Activated T-cell treated with anti-CD3 and anti-CD28 coated beads for 48 hours (primary cell): ENCODE results near the gene EIF5.

Experiments
- DNase-seq: peaks from one replicate; pipeline ENCODE4 v3.0.0-alpha.2; 2020; ENCODE audit warnings: low read depth

Gene EIF5

DNA sequence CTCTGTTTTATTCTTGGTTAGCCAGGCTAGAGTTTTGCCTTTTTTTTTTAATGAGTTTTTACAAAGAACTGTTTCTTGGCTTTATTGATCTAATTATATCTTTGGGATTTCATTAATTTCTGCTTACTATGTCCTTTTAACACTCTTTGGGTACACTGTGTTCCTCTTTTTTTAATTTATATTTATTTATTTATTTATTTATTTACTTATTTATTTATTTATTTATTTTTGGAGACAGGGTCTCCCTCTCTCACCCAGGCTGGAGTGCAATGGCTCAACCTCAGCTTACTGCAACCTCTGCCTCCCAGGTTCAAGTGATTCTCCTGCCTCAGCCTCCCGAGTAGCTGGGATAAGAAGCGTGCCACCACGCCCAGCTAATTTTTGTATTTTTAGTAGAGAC, 36.0 kb downstream of the EIF5 start:
- no peak for DNase-seq

DNA sequence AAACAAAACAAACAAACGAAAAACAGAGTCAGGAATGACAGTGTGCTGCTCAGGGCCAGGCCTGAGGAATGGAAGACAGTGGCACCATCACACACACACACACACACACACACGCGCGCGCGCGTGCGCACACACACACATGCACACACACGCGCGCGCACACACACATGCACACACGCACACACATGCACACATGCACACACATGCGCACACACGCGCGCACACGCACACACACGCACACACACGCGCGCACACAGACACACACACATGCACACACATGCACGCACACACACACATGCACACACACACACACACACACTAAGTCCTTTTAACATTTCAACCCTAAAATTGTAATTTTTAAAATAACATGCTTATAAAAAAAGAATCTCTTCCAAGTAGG, 38.0 kb downstream of the EIF5 start:
- no peak for DNase-seq

DNA sequence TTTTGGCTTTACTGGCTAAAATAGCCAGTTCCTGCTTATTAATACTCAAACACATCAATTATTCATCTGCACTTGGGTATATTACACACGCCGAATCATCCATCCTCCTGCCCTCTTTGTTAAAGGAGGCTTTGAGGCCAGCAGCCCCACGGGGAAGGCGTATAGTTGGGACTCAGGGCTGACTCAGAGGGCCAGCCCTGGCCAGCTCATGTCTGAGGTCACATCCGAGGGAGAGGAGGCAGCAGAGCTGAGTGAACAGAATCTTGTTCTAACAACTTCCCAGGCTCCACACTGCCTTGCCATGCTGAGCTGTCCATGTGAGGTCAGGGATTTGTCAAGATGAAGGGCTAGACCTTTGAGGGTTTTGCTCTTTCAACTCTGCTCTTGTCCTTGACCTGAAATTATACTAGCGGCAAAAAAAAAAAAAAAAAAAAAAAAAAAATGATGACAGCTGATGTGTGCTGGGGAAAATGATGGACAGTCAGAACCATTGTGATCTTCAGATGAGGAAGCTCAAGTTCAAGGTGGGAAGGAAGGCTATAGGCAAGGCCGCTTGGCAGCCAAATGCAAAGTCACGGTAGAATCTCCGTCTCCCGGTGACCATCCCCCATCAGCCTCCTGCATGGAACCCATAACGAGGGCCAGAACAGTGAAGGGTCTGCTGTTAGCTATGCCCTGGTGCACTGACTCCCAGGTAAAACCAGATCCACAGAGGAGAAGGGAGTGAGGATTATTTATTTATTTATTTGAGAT, 38.7 kb downstream of the EIF5 start:
- peak; percentile 39 for DNase-seq

DNA sequence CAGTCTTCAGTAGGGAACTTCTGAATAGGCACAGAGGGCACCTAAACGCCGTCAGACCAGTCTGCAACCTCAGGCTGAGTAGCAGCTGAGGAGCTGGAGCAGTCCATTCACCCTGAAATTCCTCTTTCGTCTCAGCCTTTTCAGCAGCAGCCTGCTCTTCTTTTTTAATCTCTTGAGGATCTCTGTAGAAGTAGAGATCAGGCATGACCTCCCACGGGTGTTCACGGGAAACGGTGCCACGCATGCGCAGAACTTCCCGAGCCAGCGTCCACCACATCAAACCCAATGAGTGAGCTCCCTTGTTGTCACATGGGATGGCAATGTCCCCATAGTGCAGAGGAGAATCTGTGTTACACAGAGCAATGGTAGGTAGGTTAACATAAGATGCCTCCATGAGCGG, 40.1 kb downstream of the EIF5 start:
- DNase-seq: no peak

DNA sequence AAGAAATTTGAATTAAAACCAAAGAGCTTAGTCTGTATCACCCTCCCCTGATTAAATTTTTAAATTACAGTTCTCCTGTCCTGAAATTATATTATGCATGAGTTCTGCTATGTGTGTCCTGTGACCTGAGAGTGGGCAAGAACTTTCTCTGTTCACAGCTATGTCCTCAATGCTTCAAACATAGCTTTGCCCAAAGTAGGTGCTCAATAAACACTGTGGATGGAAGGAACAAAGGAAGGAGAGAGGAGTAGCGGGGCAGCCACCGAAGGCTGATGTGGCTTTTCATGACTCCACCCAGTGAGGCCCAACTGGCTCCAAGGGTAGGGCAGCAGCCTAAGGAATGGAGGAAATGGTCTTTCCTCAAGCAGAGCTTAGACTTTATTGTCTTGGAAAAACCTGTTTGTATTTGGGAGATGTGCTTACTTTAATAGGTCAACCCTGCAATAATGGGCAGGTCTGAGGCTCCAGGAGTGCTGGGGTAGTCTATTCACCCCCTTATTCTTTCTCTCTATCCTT, 43.5 kb downstream of the EIF5 start:
- DNase-seq: no peak

DNA sequence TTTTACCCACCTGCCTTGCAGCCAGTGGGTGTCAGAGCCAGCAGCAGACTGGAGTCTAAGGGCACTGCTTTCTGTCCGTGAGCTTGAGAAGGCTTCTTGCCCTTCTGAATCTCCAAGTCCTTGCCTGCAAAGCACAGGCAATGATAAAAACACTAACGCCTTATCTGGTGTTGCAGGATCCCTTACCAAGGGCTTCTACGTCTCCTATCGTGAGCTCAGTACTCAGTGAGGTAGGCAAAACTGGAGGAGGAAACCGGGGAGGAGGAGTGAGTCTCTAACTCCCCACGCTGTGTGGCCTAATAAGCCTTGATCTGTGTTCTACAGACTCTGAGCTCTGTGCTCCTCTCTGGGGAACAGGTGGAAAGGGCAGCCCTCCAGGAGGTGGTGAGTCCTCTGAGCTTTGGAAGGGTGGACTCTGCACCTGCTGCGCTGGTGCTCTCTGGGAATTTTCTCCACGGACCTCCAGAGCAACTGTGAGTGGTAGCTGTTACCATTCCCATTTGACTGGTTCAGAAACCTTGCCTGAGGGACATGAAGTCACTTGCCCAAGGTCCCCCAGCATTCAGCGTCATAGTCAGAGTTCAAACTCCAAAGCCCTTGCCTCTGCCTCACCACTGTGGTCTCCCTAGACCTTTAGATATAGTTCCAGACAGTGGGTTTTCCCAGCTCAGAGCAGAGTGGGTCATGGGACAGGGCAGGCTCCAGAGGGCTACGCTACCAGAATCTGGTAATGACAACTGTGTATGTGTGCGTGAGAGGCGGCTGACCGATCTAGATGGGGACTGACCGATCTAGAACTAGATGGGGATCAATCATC, 44.2 kb downstream of the EIF5 start:
- no peak for DNase-seq

GRCh38 chr14:103380719-103381377, 46.8 kb downstream of the EIF5 start:
- no peak for DNase-seq

DNA sequence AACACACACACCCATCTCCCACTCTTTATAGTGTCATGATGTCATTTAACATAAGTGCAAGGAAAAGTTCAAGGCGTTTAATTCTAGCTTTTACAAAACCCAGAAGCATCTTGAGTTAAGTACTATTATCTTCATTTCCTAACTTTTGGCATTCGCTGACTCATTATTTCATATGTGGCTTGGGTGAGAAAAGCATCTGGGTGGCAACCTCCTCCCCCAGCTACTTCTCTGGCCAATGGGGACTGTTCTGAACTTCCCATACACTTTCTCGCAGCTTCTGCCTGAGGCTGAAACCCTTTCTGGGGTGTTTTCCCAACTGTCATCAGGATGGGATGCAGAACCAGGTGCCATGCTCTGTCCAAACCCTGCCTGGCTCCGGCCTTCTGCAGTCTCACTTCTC, 48.3 kb downstream of the EIF5 start:
- DNase-seq: no peak

DNA sequence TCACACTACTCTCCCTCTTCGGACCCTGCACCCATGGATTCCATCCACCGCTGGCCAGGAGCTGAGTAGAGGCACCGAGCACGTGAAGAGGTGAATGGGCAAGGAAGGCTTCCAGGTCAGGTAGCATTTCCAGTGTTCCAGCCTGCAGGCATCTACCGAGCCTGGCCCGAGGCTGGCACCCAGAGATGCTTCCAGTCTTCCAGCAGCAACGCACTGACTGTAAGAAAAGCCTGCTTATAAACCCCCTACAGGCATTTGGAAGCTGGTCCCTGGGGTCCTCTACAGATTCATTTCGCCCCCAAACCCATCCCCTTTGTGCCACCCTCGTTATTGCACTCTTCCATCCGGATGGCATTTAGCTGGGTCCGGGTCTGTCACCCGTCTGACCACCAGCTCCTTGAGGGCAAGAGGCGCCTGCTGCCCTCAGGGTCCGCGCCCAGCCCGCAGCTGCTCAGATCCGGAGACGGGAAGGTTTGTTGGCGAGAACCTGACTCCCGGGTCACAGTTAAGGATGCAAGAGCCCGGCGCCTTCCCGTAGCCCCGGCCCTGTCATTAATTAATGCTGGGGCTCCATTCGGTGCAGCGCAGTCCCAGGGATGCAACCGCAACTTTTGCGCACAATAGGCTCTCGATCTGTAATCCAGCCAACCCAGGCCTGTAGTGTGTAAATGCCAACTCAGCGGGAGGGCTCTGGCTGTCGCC, 50.6 kb downstream of the EIF5 start:
- no peak for DNase-seq

DNA sequence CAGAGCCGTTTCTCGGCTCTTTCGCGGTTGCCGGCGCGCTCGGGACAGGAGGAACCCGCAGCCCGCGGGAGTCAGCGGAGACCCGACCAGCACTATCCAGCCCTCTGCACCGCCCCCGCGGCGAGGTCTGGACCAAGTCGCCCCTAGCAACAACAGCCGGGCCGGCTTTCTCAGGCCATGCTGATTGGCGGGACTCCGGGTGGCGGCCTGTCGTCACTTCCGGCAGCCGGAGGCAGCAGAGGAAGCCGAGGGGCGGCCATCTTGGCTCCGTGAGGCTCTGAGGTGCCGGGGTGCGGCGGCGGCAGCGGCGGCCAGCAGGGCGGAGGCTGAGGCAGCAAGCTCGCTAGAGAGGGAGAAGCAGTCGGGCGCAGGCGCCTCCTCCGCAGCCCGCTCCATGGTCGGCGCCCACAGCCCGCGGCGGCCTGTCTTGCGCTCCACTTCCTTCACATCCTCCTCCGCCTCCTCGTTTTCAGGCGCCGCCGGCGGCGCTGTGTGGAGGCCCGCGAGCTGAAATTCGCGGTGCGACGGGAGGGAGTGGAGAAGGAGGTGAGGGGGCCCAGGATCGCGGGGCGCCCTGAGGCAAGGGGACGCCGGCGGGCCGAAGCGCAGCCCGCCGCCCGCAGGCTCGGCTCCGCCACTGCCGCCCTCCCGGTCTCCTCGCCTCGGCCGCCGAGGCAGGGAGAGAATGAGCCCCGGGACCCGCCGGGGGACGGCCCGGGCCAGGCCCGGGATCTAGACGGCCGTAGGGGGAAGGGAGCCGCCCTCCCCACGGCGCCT, 51.3 kb downstream of the EIF5 start, which contains the start of gene MARK3:
Gene MARK3 (plus strand): TSS at position 264 of the 777 bp plus-strand sequence. CDS start 615 bp downstream, outside the sequence.
- DNase-seq: peak; percentile 95

- peak; percentile 11 for DNase-seq
These were observed 52.1 kb downstream of the EIF5 start for GRCh38 chr14:103385929-103386712.

DNA sequence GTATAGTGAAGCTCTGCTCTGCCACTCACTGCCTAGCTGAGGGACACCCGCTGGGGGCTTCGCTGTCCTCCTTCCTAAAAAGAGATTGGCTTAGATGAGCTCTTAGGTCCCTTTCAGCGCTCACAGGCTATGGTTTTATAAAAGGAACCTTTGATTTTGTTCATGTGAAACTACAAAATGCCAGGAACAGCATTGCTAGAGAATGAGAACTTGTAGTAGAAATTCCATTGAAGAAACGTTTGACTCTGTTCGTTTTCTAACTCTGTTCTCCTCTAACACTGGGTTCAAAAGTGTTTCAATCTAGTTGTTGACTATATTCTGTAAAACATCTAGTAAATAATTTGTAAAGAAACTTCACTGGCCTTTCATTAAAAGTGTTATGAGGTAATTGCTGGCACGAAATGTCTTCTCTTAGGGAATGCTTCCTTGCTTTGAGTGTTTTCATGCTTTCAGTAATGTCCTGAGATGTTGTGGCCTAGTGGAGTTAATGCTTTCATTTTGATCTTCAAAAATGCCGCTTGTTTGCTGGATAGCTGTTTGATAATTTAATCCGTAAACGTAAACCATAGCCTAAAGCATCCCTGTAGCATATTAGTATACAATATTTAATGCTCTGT, 52.8 kb downstream of the EIF5 start:
- no peak for DNase-seq

- no peak for DNase-seq
These were observed 54.6 kb downstream of the EIF5 start for GRCh38 chr14:103388664-103389063.

DNA sequence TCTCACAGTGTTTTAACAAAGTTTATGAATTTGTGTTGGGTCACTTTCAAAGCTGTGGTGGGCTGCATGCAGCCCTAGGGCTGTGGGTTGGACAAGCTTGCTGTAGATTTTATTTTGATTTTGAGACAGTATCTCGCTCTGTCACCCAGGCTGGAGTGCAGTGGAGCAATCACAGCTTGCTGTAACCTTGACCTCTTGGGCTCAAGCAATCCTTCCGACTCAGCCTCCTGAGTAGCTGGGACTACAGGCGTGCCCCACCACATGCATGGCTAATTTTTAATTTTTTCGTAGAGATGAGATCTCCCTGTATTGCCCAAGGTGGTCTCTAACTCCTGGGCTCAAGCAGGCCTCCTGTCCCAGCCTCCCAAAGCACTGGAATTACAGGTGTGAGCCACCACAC, 56.6 kb downstream of the EIF5 start:
- DNase-seq: no peak

- no peak for DNase-seq
These were observed 57.0 kb downstream of the EIF5 start for GRCh38 chr14:103391048-103391447.

- DNase-seq: no peak
These were observed 58.1 kb downstream of the EIF5 start for GRCh38 chr14:103392106-103392505.

DNA sequence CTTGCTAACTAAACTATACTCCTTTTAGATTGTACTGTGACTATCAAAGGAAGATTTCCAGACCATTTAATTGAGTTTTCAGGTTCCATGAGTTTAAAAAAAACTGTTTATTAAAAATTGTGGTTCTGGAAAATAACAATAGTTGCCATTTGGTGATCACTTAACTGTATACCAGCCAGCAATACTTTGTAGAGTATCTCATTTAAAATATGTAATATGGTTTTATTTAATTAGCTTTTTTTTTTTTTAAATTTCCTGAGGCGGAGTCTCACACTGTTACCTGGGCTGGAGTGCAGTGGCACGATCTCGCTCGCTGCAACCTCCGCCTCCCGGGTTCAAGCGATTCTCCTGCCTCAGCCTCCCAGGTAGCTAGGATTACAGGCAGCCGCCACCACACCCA, 58.5 kb downstream of the EIF5 start:
- DNase-seq: no peak

- DNase-seq: no peak
These were observed 59.0 kb downstream of the EIF5 start for GRCh38 chr14:103393070-103393469.

DNA sequence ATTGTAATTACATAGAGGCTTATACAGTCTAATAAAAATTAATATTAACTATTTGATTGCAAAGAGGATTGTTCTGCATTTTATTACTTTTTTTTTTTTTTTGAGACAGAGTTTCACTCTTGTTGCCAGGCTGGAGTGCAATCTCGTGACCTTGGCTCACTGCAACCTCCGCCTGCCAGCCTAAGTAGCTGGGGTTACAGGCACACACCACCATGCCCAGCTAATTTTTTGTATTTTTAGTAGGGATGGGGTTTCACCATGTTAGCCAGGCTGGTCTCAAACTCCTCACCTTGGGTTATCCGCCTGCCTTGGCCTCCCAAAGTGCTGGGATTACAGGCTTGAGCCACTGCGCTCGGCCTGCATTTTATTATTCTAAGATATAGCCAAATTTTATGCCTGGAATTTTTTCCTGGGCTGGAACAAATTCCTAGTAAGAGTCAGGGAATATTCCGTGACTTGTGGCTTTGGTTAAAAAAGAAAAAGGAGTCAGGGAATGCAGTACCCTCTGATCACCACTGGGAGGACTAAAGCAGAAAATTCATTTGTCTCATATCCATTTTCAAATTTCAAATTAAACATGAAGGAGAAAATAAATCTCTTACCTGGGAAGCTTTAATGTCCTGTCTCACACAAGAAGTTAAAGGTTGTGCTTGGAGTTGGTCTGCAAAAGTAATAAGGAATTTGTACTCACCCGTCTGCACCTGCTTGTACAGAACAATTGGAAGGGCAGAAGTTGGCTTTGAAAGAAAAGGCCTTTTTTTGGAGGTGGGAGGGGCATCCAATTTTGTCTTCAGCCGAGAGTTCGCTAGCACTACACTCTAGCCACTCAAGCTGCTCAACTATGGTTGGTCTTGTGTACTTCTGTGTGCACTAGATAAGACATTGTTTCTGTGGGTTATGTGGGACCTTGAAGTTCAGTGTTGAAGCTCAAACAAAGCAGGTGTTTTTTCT, 59.9 kb downstream of the EIF5 start:
- no peak for DNase-seq
